Cardiac muscle cell (in vitro differentiated cells and primary cell): ENCODE measurements around the gene MLN. TPM values are rescaled to one million over a fixed set of nuclear protein-coding genes. Genes with fewer than 3 reads are reported as not detected.

Experiments
- DNase-seq, 2 donors: peaks; one replicate each; pipeline versions ENCODE4 v3.0.0 to v3.0.0-alpha.2; 2010 to 2017; ENCODE audit warnings: low read depth in 1 of 2, low spot score in 1 of 2
- H3K27ac ChIP-seq: fragments of 200-600 bp; sonication (generic); 2 replicates; pipeline ENCODE4 v1.5.1; 2016
- H3K27me3 ChIP-seq: fragments of 200-600 bp; sonication (generic); 2 replicates; pipeline ENCODE4 v1.6.0; 2016; ENCODE audit warnings: control low read depth
- H3K36me3 ChIP-seq: fragments of 200-600 bp; sonication (generic); 2 replicates; pipeline ENCODE4 v1.5.1; 2016; ENCODE audit warnings: control low read depth
- H3K4me1 ChIP-seq: fragments of 200-600 bp; sonication (generic); 2 replicates; pipeline ENCODE4 v1.8.1; 2017; ENCODE audit warnings: low read depth, mild to moderate bottlenecking, mixed run types
- H3K4me3 ChIP-seq: fragments of 200-600 bp; sonication (generic); 2 replicates; pipeline ENCODE4 v1.5.1; 2016; ENCODE audit warnings: mild to moderate bottlenecking
- H3K9me3 ChIP-seq: fragments of 200-600 bp; sonication (generic); 2 replicates; pipeline ENCODE4 v1.5.1; 2017; ENCODE audit warnings: low read depth, mild to moderate bottlenecking, control low read depth
- CTCF ChIP-seq: IDR thresholded peaks from 2 replicates; pipeline ENCODE4 v1.5.1; 2012; ENCODE audit warnings: low read depth, mild to moderate bottlenecking, low read length
- polyA plus RNA-seq: library from polyadenylated mRNA; unstranded; fragments of >200 nt; fragmentation: Nextera tagmentation; extraction: Ambion mirVana; gene quantifications from 2 replicates; pipeline ENCODE4 v1.2.1, GENCODE V29; 2016
- total RNA-seq: library from RNA; depleted of rRNA; stranded (reverse); fragments of >200 nt; gene quantifications from 2 replicates; pipeline ENCODE4 v1.2.3, GENCODE V29; 2016

MLN gene
- total and polyA plus RNA-seq, 2 experiments from 2014 or later: 0.55 TPM; not detected in 1

- Histone ChIP-seq H3K27me3 (no peaks in the 10 kb centered on the region), H3K9me3 (no peaks in the 10 kb centered on the region), H3K36me3 (peaks cover 20% of the 10 kb centered on the region), H3K27ac (peak overlapping the region; percentile 18), H3K4me1 (no peaks in the 10 kb centered on the region), H3K4me3 (no peak overlapping the region)
- no peak for DNase-seq
- TF ChIP-seq CTCF: no peak
Measured at GRCh38 chr6:33770833-33771145, 33.0 kb downstream of the MLN start.

- peaks cover 17% of the 10 kb centered on the region for H3K36me3 ChIP-seq
- H3K9me3 ChIP-seq: no peaks in the 10 kb centered on the region
- no peak overlapping the region for H3K4me3 ChIP-seq
- no peak overlapping the region for H3K27ac ChIP-seq
- DNase-seq: no peak
- no peak for TF ChIP-seq CTCF
- H3K27me3 ChIP-seq: no peaks in the 10 kb centered on the region
- no peaks in the 10 kb centered on the region for H3K4me1 ChIP-seq
Measured at GRCh38 chr6:33770124-33770832, 33.5 kb downstream of the MLN start.

- H3K36me3 ChIP-seq: peaks cover 9% of the 10 kb centered on the region
- no peak for TF ChIP-seq CTCF
- no peaks in the 10 kb centered on the region for H3K27me3 ChIP-seq
- no peaks in the 10 kb centered on the region for H3K4me1 ChIP-seq
- no peak overlapping the region for H3K27ac ChIP-seq
- no peak for DNase-seq
- no peak overlapping the region for H3K4me3 ChIP-seq
- no peaks in the 10 kb centered on the region for H3K9me3 ChIP-seq
Measured at GRCh38 chr6:33769248-33769821, 34.5 kb downstream of the MLN start.

- Histone ChIP-seq H3K4me3 (no peak overlapping the region), H3K36me3 (peaks cover 7% of the 10 kb centered on the region), H3K27ac (no peak overlapping the region), H3K4me1 (no peaks in the 10 kb centered on the region), H3K27me3 (no peaks in the 10 kb centered on the region), H3K9me3 (no peaks in the 10 kb centered on the region)
- peak; percentile 83 to 89 for DNase-seq
- TF ChIP-seq CTCF: peak; percentile 94
Measured at GRCh38 chr6:33768644-33769120, 35.1 kb downstream of the MLN start.

GRCh38 chr6:33766921-33767907 is 36.6 kb downstream of the MLN start:
- no peak overlapping the region for H3K4me3 ChIP-seq
- DNase-seq: no peak
- no peak overlapping the region for H3K27ac ChIP-seq
- H3K36me3 ChIP-seq: peaks cover under 1% of the 10 kb centered on the region
- H3K9me3 ChIP-seq: no peaks in the 10 kb centered on the region
- no peak for TF ChIP-seq CTCF
- H3K4me1 ChIP-seq: no peaks in the 10 kb centered on the region
- H3K27me3 ChIP-seq: no peaks in the 10 kb centered on the region
